GM18508 (cell line): ENCODE data around the gene MYO3A.
"Not testable (repeated sequence)": the region's sequence is repeated elsewhere in the genome, so short reads cannot be mapped to it uniquely, and the experiment has no call there.

Source experiments
- ATAC-seq: cut with Tn5 transposase; IDR thresholded peaks from one replicate; pipeline ENCODE4 v1.9.1; 2021; ENCODE audit warnings: moderate number of reproducible peaks; ENCODE audit not compliant: insufficient read depth, unreplicated experiment

The MYO3A gene

GRCh38 chr10:25978771-25979170 is 44.7 kb downstream of the MYO3A start:
- no peak for ATAC-seq

- no peak for ATAC-seq
These were observed 48.1 kb downstream of the MYO3A start for GRCh38 chr10:25982107-25982506.

- ATAC-seq, result no peak
These were observed 54.6 kb downstream of the MYO3A start for GRCh38 chr10:25988583-25988982.

- ATAC-seq, result no peak
These were observed 55.9 kb downstream of the MYO3A start for GRCh38 chr10:25989951-25990350.

GRCh38 chr10:25999295-25999981 is 65.4 kb downstream of the MYO3A start:
- ATAC-seq, result no peak

GRCh38 chr10:26000971-26001370 is 66.9 kb downstream of the MYO3A start:
- ATAC-seq, result no peak

- not testable (repeated sequence) for ATAC-seq
These were observed 68.4 kb downstream of the MYO3A start for GRCh38 chr10:26002466-26002865.

GRCh38 chr10:26015092-26015491 is 81.1 kb downstream of the MYO3A start:
- ATAC-seq, result no peak

GRCh38 chr10:26022831-26023230 is 88.8 kb downstream of the MYO3A start:
- no peak for ATAC-seq

GRCh38 chr10:26024303-26024702 is 90.3 kb downstream of the MYO3A start:
- ATAC-seq, result no peak

- ATAC-seq, result no peak
These were observed 91.5 kb downstream of the MYO3A start for GRCh38 chr10:26025523-26025922.

- ATAC-seq, result no peak
These were observed 95.8 kb downstream of the MYO3A start for GRCh38 chr10:26029858-26030257.

- no peak for ATAC-seq
These were observed 97.3 kb downstream of the MYO3A start for GRCh38 chr10:26031300-26031699.

GRCh38 chr10:26043469-26043868 is 109.4 kb downstream of the MYO3A start:
- no peak for ATAC-seq

GRCh38 chr10:26044141-26044749 is 110.2 kb downstream of the MYO3A start:
- no peak for ATAC-seq

GRCh38 chr10:26046073-26046700 is 112.2 kb downstream of the MYO3A start:
- no peak for ATAC-seq

GRCh38 chr10:26048756-26049155 is 114.7 kb downstream of the MYO3A start:
- no peak for ATAC-seq

GRCh38 chr10:26052326-26052725 is 118.3 kb downstream of the MYO3A start:
- no peak for ATAC-seq

GRCh38 chr10:26057466-26057865 is 123.4 kb downstream of the MYO3A start:
- ATAC-seq, result no peak

GRCh38 chr10:26064106-26064505 is 130.1 kb downstream of the MYO3A start:
- ATAC-seq, result no peak

- ATAC-seq, result no peak
These were observed 133.7 kb downstream of the MYO3A start for GRCh38 chr10:26067680-26068079.

- ATAC-seq, result not testable (repeated sequence)
These were observed 146.9 kb downstream of the MYO3A start for GRCh38 chr10:26080971-26081370.
